Common myeloid progenitor, CD34-positive (primary cell): ENCODE results near the gene DDN.

Experiments used
- CTCF ChIA-PET: fragments of 350-600 bp; sonication (Branson Sonifier 250); formaldehyde crosslinking; loops from one replicate; lab custom pipeline; 2021; ENCODE audit warnings: antibody characterized with exemption; lab: Charles Lee
- POLR2A ChIA-PET: fragments of 350-600 bp; sonication (Branson Sonifier 250); formaldehyde crosslinking; loops from one replicate; lab custom pipeline; 2021; ENCODE audit warnings: antibody characterized with exemption; lab: Charles Lee
- DNase-seq, 3 donors: peaks; one replicate each; pipeline versions ENCODE4 v3.0.0 to v3.0.0-alpha.2; 2013
- H3K27ac ChIP-seq, 2 experiments: 1 replicate in 1 of 2; 2 replicates in 1 of 2; pipeline ENCODE4 v1.7.0; 2013; ENCODE audit warnings: inconsistent platforms in 2 of 2, low read length in 2 of 2, mild to moderate bottlenecking in 2 of 2, low read depth in 1 of 2, moderate library complexity in 1 of 2; ENCODE audit not compliant: severe bottlenecking in 2 of 2, insufficient read depth in 1 of 2, poor library complexity in 1 of 2
- H3K27me3 ChIP-seq, 5 experiments: replicated peaks in 2 of 5; 1 replicate in 3 of 5; 2 replicates in 2 of 5; pipeline versions ENCODE4 v1.6.1 to v1.7.0; 2013; ENCODE audit warnings: low read length in 4 of 5, mild to moderate bottlenecking in 2 of 5, moderate library complexity in 2 of 5, inconsistent platforms in 1 of 5; ENCODE audit not compliant: insufficient read depth in 5 of 5, control insufficient read depth in 4 of 5
- H3K36me3 ChIP-seq, 4 experiments: 1 replicate in 2 of 4; 2 replicates in 2 of 4; pipeline versions ENCODE4 v1.6.1 to v1.7.0; 2013; ENCODE audit warnings: low read length in 3 of 4, control low read depth in 1 of 4, mild to moderate bottlenecking in 1 of 4; ENCODE audit not compliant: control insufficient read depth in 4 of 4, insufficient read depth in 4 of 4
- H3K4me1 ChIP-seq, 4 experiments: 1 replicate in 3 of 4; 2 replicates in 1 of 4; pipeline versions ENCODE4 v1.6.1 to v1.7.1; 2013; ENCODE audit warnings: low read length in 3 of 4, mild to moderate bottlenecking in 3 of 4, control low read depth in 1 of 4, inconsistent platforms in 1 of 4, moderate library complexity in 1 of 4; ENCODE audit not compliant: control insufficient read depth in 4 of 4, insufficient read depth in 4 of 4; ENCODE audit errors: control extremely low read depth in 1 of 4
- H3K4me3 ChIP-seq, 7 experiments: 1 replicate in 4 of 7; 2 replicates in 3 of 7; pipeline versions ENCODE4 v1.5.1 to v1.7.0; 2013; ENCODE audit warnings: mild to moderate bottlenecking in 7 of 7, low read length in 6 of 7, moderate library complexity in 6 of 7, inconsistent platforms in 2 of 7, low read depth in 2 of 7, control low read depth in 1 of 7; ENCODE audit not compliant: insufficient read depth in 4 of 7, control insufficient read depth in 1 of 7; ENCODE audit errors: extremely low read depth in 1 of 7
- H3K9me3 ChIP-seq, 5 experiments: 1 replicate in 4 of 5; 2 replicates in 1 of 5; pipeline versions ENCODE4 v1.6.1 to v1.7.1; 2013; ENCODE audit warnings: low read length in 4 of 5, mild to moderate bottlenecking in 2 of 5, inconsistent platforms in 1 of 5, low read depth in 1 of 5, moderate library complexity in 1 of 5; ENCODE audit not compliant: control insufficient read depth in 4 of 5, insufficient read depth in 2 of 5; ENCODE audit errors: control extremely low read depth in 1 of 5
- WGBS: methylation state at CpG from one replicate; pipeline ENCODE4 v1.1.5; 2013; ENCODE audit not compliant: insufficient coverage; 5-methylcytosine and 5-hydroxymethylcytosine counted together

Gene DDN

DNA sequence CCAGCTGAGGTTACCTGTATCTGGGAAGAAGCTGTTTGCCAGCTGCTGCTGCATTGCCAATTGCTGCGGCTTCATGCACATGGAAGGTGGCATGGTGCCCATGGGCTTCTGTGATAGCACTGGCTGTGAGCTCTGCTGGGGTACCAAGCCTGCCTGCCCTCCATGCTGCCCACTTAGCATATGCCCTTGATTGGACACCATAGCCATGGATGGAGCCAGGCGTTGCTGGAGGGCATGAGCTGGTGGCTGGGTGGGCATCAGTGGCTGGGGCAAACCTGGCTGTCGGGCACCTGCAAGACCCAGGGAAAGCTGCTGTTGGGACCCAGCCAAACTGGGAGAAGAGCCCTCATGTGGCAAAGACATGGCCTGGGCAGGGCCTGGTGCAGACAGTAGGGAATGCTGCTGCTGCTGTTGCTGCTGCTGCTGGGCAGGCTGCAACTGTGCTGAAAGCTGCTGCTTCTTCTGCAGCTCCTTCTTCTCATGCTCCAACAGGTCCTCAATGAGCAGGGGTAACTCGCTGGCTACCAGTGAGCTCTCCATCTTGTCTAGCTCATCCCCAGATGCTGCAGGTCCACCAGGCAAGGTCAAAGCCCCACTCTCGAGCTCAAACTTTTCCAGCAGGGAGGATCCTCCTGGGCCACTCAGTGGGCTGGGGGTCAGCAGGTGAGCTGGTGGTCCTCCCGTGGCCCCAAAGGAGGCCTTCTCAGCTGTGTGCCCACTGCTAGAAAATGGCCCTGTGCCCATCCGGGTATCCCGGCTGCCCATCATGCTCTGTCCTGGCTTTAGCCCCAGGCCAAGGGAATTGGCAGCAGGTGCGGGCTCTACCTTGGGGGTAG lies 38.2 kb upstream of the DDN start:
- peaks cover 12 to 94% (median 85%) of the 10 kb centered on the region in 4 experiments for H3K36me3 ChIP-seq
- POLR2A ChIA-PET = interaction anchor here (1.4 kb wide), 1 partner anchor 23 kb away, joined by 3 read pairs; no protein-coding TSS in a partner anchor
- H3K4me3 ChIP-seq = no peak overlapping the region
- CTCF ChIA-PET = interaction anchor here (0.8 to 10.7 kb wide), 10 partner anchors 8 to 59 kb away, joined by 3 to 121 read pairs (median 11); partner anchors contain the start of gene WNT1
- H3K4me1 ChIP-seq = no peaks in the 10 kb centered on the region
- no peaks in the 10 kb centered on the region for H3K9me3 ChIP-seq
- DNase-seq = no peak
- no peak overlapping the region for H3K27ac ChIP-seq
- H3K27me3 ChIP-seq = no peaks in the 10 kb centered on the region
- WGBS = 88% methylated on average over 5 of the region's 9 CpGs

DNA sequence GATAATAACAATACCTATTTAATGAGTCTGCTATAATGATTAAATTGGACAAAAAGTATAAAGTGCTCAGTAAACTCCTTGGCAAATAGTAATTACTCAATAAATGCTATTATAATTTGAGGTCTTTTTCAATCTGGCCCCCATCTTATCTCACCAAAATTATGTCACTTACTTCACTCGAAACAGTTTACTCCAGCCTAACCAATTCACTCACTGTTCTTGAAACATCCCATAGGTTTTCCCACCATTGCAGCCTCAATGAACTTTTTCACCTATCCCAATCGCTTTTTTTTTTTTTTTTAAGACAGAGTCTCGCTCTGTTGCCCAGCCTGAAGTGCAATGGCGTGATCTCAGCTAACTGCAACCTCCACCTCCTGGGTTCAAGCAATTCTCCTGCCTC lies 36.9 kb upstream of the DDN start:
- H3K9me3 ChIP-seq = no peaks in the 10 kb centered on the region
- no peaks in the 10 kb centered on the region for H3K27me3 ChIP-seq
- DNase-seq = no peak
- H3K4me1 ChIP-seq = no peaks in the 10 kb centered on the region
- H3K27ac ChIP-seq = no peak overlapping the region
- no peak overlapping the region for H3K4me3 ChIP-seq
- H3K36me3 ChIP-seq = peaks cover 10 to 95% (median 84%) of the 10 kb centered on the region in 4 experiments
- ChIA-PET POLR2A (interaction anchor here (0.6 kb wide), 1 partner anchor 192 kb away, joined by 4 read pairs; no protein-coding TSS in a partner anchor), CTCF (interaction anchor here (0.8 to 10.7 kb wide), 6 partner anchors 9 to 963 kb away, joined by 3 to 121 read pairs (median 12); no protein-coding TSS in a partner anchor)
- 100% methylated on average over 1 of the region's 4 CpGs for WGBS

DNA sequence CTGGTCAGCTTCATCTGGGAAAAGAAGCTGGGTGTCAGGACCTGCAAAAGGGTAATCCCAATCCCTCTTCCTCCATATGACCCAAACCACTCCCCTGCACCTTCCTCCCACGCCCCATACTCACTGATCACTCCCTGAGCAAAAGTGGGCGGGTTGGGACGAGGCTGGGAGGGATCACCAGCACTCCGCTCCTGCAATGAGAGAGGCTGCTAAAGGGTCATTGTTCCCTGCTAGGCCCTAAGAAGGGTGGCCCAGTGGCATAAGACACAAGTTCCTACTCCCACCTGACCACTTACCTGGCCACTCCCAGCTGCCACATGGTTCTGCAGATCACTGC lies 35.1 kb upstream of the DDN start:
- no peak for DNase-seq
- Histone ChIP-seq H3K27me3 (no peaks in the 10 kb centered on the region), H3K27ac (no peak overlapping the region), H3K9me3 (no peaks in the 10 kb centered on the region), H3K36me3 (peaks cover 13 to 94% (median 83%) of the 10 kb centered on the region in 4 experiments), H3K4me1 (no peaks in the 10 kb centered on the region), H3K4me3 (no peak overlapping the region)
- no CpG with 5 or more reads among the region's 4 CpGs for WGBS
- POLR2A ChIA-PET = no interaction called here
- CTCF ChIA-PET = interaction anchor here (1.4 to 10.7 kb wide), 3 partner anchors 12 to 22 kb away, joined by 5 to 121 read pairs (median 50); no protein-coding TSS in a partner anchor

DNA sequence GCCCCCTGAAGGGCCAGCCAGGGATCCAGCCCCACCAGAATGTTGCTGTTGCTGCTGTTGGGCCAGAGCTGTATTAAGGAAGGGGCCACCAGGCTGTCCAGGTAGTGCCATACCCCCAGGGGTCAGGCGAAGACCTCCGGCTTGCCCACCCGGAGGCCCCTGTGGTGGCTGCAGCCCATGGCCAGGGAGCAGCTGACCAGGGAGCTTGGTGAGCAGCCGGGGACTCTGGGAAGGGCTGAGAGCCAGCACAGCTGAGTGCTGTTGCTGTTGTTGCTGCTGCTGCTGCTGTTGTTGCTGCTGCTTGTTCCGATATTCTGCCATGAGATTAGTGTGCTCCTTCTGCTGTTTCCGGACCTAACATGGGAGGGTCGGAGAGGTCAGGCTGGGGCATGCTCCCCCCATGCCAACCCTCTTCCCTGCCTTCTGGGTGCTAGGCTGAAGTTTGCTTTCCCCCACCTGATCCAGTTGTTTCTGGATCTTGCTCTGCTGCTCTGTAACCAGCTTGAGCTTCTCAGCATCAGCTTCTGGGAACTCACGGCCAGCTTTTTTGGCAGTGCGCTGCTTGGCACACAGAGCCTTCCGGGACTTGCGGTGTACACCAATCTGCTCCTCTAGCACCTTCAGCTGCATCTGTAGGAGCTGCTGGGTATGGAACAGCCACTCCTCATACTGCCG lies 34.6 kb upstream of the DDN start:
- Histone ChIP-seq H3K4me1 (no peaks in the 10 kb centered on the region), H3K27me3 (no peaks in the 10 kb centered on the region), H3K9me3 (no peaks in the 10 kb centered on the region), H3K27ac (no peak overlapping the region), H3K36me3 (peaks cover 13 to 94% (median 84%) of the 10 kb centered on the region in 4 experiments), H3K4me3 (no peak overlapping the region)
- 98% methylated on average over 8 of the region's 12 CpGs for WGBS
- no peak for DNase-seq
- CTCF ChIA-PET = interaction anchor here (0.8 to 10.7 kb wide), 5 partner anchors 12 to 37 kb away, joined by 3 to 121 read pairs (median 5); no protein-coding TSS in a partner anchor
- POLR2A ChIA-PET = no interaction called here

DNA sequence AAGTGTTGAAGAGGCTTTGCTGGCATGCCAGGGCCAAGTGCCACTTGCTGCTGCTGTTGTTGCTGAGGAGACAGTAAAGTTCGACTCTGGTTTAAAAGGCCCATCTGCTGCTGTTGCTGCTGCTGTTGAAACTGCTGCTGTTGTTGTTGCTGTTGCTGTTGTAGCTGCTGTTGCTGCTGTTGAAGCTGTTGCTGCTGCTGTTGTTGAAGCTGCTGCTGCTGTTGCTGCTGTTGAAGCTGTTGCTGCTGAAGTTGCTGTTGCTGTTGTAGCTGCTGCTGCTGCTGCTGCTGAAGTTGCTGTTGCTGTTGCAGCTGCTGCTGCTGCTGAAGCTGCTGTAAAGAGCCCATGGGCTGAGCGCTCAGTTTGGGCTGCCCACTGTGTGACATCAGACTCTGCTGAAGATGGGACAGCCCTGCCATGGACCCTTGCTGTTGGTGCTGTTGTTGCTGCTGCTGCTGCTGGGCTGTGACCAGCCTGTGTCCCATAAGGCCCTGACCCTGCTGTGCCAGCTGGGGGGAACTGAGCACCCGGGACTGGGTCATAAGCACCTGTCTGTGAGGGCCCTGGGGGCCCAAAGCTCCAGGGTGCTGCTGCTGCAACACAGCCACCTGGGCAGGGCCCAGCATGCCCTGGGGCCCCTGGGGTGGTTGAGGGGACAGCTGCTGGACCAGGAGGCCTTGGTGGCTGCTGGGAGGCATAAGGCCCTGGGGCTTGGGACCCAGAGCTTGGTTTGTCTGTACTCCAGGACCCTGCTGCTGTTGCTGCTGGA lies 33.7 kb upstream of the DDN start:
- Histone ChIP-seq H3K27ac (no peak overlapping the region), H3K36me3 (peaks cover 16 to 94% (median 84%) of the 10 kb centered on the region in 4 experiments), H3K4me1 (no peaks in the 10 kb centered on the region), H3K9me3 (no peaks in the 10 kb centered on the region), H3K4me3 (no peak overlapping the region), H3K27me3 (no peaks in the 10 kb centered on the region)
- 83% methylated on average over 1 of the region's 3 CpGs for WGBS
- no peak for DNase-seq
- ChIA-PET POLR2A (no interaction called here), CTCF (interaction anchor here (0.8 to 10.7 kb wide), 5 partner anchors 11 to 36 kb away, joined by 3 to 121 read pairs (median 5); no protein-coding TSS in a partner anchor)

DNA sequence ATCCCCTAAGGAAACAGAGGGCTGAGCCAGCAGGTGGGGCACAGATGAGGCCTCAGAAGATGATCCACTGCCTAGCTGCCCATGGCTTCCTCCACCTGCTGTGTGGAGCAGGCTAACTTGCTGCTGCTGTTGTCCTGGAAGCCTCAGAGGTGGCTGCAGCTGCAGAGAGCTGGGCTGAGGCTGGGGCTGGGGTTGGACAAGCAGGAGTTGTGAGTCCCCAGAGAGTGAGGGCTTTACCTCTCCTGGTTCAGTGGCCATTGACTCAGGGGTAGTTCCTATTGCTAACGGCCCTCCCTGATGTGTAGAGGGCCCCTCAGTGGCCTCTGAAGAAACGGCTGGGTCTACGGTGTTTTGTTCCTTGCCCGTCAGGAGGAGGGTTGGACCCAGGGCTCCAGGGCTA lies 33.1 kb upstream of the DDN start:
- 94% methylated on average over 4 of the region's 4 CpGs for WGBS
- no peak for DNase-seq
- no peaks in the 10 kb centered on the region for H3K27me3 ChIP-seq
- ChIA-PET POLR2A (no interaction called here), CTCF (interaction anchor here (1.1 to 10.7 kb wide), 4 partner anchors 10 to 35 kb away, joined by 3 to 121 read pairs (median 28); no protein-coding TSS in a partner anchor)
- no peaks in the 10 kb centered on the region for H3K4me1 ChIP-seq
- no peaks in the 10 kb centered on the region for H3K9me3 ChIP-seq
- H3K36me3 ChIP-seq = peaks cover 13 to 94% (median 85%) of the 10 kb centered on the region in 4 experiments
- no peak overlapping the region for H3K27ac ChIP-seq
- no peak overlapping the region for H3K4me3 ChIP-seq
